ENCODE measurements around the gene RXRA.

The RXRA gene

DNA sequence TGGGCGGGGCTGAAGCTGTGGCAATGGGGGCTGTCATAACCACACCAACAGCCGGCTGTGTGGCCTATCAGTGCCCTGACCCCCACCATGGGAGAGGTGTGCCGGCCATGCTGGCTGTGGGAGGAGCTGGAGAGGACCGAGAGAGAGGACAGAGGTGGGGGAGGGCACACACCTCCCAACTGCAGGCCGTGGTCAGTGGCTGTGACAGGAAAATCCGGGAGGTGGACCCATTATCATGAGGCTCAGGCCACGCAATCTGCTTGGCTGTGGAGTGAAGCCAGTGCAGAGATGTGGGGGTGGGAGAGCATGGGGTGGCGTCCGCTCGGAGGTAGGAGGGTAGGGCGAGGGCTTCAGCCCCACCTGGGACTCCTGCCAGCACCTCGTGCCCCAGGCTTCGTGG lies 136.1 kb downstream of the RXRA start:
- no peak overlapping the region for H3K4me3 ChIP-seq (replicated peaks in 1 of 2; ENCODE audit: low read depth in 2 of 2, low read length in 2 of 2)
- TF ChIP-seq, protein P1, sequence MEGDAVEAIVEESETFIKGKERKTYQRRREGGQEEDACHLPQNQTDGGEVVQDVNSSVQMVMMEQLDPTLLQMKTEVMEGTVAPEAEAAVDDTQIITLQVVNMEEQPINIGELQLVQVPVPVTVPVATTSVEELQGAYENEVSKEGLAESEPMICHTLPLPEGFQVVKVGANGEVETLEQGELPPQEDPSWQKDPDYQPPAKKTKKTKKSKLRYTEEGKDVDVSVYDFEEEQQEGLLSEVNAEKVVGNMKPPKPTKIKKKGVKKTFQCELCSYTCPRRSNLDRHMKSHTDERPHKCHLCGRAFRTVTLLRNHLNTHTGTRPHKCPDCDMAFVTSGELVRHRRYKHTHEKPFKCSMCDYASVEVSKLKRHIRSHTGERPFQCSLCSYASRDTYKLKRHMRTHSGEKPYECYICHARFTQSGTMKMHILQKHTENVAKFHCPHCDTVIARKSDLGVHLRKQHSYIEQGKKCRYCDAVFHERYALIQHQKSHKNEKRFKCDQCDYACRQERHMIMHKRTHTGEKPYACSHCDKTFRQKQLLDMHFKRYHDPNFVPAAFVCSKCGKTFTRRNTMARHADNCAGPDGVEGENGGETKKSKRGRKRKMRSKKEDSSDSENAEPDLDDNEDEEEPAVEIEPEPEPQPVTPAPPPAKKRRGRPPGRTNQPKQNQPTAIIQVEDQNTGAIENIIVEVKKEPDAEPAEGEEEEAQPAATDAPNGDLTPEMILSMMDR (IDR thresholded peaks at IDR 0.05; ENCODE audit: low read depth, low read length), result no peak
- DNase-seq (ENCODE audit: low read depth in 2 of 2), result no peak

DNA sequence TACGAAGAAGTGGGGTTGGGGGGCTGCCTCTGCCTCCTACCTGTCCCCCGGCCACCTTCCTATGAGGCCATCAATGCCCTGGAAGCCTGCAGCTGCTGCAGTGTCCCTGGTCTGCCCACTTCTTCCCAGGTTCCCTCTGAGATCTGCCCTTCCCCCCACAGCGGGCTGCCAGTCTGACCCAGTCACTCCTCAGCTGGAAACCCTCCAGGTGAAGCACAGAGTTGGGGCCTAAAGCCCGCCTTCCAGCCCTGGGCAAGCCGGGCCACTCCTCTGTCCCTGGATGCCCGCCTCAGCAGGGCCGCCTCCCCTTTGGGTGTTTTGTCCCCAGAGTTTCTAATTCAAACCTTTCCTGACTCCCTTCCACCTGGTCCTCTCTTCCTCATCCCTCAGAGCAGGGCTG lies 137.0 kb downstream of the RXRA start:
- no peak overlapping the region for H3K4me3 ChIP-seq (replicated peaks in 1 of 2; ENCODE audit: low read depth in 2 of 2, low read length in 2 of 2)
- TF ChIP-seq, protein P1 (IDR thresholded peaks at IDR 0.05; ENCODE audit: low read depth, low read length), result no peak
- no peak for DNase-seq (ENCODE audit: low read depth in 2 of 2)

DNA sequence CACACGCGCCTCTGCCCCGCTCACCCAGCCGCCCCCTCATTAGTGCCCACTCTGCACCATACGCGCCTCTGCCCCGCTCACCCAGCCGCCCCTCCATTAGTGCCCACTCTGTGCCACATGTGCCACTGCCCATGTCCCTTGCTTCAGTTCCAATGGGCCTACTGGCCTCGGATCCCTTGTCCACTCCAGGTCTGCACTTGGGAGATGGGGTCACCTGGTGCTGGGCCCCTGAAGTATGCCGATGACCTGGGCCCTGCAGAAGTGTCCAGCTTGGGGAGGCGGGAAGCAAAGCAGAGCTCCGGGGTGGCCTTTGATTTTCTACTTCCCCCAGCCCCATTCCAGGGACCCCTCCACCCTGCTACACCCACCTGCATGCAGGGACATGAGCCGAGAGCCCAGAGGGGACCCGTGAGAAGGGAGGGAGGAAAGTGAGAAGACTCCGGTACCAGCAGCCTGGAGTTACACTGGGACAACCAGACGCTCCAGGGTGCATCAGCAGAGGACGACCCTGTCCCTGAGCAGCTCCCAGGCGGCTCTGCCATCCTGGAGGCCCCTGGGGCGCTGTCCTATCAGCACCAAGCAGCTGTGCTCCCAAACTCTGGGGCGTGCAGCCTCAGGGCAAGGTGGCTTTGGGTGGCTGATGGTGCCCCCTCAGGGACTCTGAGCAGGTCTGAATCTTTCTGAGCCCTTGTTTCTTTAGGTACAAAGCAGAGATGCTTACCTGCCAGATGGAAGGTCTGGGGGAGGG lies 140.8 kb downstream of the RXRA start:
- TF ChIP-seq, protein P1 (IDR thresholded peaks at IDR 0.05; ENCODE audit: low read depth, low read length), result no peak
- no peak for DNase-seq (ENCODE audit: low read depth in 2 of 2)
- no peak overlapping the region for H3K4me3 ChIP-seq (replicated peaks in 1 of 2; ENCODE audit: low read depth in 2 of 2, low read length in 2 of 2)

DNA sequence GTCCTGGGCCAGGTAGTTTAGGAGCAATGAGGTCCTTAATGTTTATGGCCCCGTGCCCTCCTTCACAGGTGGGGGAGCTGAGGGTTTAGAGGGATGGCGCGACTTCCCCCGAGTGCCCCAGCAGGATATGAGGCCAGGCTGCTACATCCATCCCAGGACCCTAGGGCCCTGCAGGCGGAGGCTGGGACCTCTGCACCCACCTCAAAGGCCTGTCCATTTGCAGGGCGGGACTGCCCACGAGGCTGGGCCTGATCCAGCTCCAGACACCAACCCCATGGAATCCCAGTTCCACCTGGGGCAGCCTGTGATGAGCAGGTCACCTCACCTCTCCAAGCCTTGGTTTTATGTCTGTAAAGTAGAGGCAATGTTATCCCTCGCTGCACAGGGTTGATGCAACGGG lies 142.1 kb downstream of the RXRA start:
- H3K4me3 ChIP-seq (replicated peaks in 1 of 2; ENCODE audit: low read depth in 2 of 2, low read length in 2 of 2), result no peak overlapping the region
- DNase-seq (ENCODE audit: low read depth in 2 of 2), result no peak
- TF ChIP-seq, protein P1 (IDR thresholded peaks at IDR 0.05; ENCODE audit: low read depth, low read length), result no peak

DNA sequence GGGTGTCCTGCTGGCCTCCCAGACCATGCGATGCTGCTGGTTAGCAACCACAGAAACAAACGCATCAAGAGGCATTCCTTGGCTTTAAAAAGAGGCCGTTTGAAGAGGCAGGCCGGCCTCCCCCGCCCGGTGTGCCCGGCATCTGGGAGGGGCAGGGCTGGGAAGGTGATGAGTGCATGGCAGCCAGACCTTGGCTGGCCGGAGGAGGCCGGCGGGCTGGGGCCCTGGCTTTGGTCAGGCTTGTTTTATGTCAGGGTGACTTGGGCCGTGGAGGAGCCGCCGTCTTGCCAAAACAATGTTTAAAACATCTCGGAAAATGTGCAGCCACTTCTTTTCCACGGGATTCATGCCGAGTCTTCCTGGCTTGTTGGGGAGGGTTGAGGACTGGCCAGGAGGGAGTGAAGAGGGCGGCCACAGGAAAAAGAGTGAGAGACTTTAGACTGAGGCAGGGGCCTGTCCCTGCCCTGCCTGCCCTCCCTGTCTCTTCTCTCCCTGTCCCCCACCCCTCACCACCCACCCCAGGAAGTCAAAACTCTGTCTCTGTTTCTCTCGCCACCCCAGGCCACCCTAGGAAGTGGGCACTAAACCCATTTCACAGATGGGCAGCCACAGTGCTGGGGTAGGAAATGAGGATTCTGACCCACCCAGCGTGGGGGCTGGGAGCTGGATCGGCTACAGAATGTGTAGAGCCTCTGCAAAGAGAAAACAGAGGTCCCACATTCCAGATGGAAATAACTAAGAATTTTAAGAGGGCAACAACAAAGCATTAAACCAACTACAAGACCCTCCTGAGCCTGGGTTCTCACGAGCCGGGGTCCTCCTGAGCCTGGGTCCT lies 143.0 kb downstream of the RXRA start:
- TF ChIP-seq, protein P1 (IDR thresholded peaks at IDR 0.05; ENCODE audit: low read depth, low read length), result no peak
- no peak overlapping the region for H3K4me3 ChIP-seq (replicated peaks in 1 of 2; ENCODE audit: low read depth in 2 of 2, low read length in 2 of 2)
- peak; percentile 15 to 68 for DNase-seq (ENCODE audit: low read depth in 2 of 2)

DNA sequence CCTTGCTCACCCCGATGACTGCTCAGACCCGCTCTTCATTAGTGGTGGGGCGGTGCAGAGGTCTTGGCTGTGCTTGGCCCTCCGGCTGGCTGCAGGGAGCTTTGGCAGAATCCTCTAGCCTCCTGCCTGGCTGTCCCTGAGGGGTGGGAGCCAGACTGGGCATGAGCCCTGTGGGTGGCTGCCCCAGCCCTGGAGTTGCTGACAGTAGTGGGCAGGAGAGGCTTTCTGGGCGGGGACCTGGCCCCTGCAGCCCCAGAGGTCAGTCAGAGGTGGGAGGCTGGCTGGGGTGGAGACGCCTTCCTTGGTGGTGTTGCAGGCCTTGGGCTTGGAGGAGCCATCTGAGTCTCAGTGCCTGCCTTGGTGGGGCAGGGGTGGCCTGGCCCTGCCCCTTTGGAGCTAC lies 146.0 kb downstream of the RXRA start:
- H3K4me3 ChIP-seq (replicated peaks in 1 of 2; ENCODE audit: low read depth in 2 of 2, low read length in 2 of 2), result no peak overlapping the region
- DNase-seq (ENCODE audit: low read depth in 2 of 2), result no peak
- TF ChIP-seq, protein P1 (IDR thresholded peaks at IDR 0.05; ENCODE audit: low read depth, low read length), result no peak

All from cardiac fibroblast (primary cell).